Endodermal cell (in vitro differentiated cells): ENCODE data around the gene AOPEP. TPM values are rescaled to one million over a fixed set of nuclear protein-coding genes. Genes with fewer than 3 reads are reported as not detected.
A peak's percentile ranks its signal among the peaks of the same experiment; 100 is the strongest.

Experiments used
- DNase-seq: peaks from one replicate; pipeline ENCODE4 v3.0.0-alpha.2; 2017
- H3K27ac ChIP-seq: 2 replicates; pipeline ENCODE4 v1.5.1; 2013; ENCODE audit warnings: mild to moderate bottlenecking, low read depth, low read length, moderate library complexity
- H3K27me3 ChIP-seq: 2 replicates; pipeline ENCODE4 v1.6.1; 2013; ENCODE audit warnings: mild to moderate bottlenecking, low read length, moderate library complexity; ENCODE audit not compliant: insufficient read depth, control insufficient read depth, poor library complexity, severe bottlenecking
- H3K36me3 ChIP-seq: 2 replicates; pipeline ENCODE4 v1.7.0; 2013; ENCODE audit warnings: mild to moderate bottlenecking, low read length, moderate library complexity; ENCODE audit not compliant: control insufficient read depth, insufficient read depth
- H3K4me1 ChIP-seq: one replicate; pipeline ENCODE4 v1.7.0; 2013; ENCODE audit warnings: low read length; ENCODE audit not compliant: control insufficient read depth, insufficient read depth
- H3K4me3 ChIP-seq: 2 replicates; pipeline ENCODE4 v1.5.1; 2013; ENCODE audit warnings: mild to moderate bottlenecking, low read length, moderate library complexity
- H3K9ac ChIP-seq: 2 replicates; pipeline ENCODE4 v1.6.1; 2013; ENCODE audit warnings: mild to moderate bottlenecking, low read length, moderate library complexity; ENCODE audit not compliant: poor library complexity, severe bottlenecking; ENCODE audit errors: extremely low read depth
- H3K9me3 ChIP-seq: 2 replicates; pipeline ENCODE4 v1.6.1; 2013; ENCODE audit warnings: mild to moderate bottlenecking, low read length, moderate library complexity; ENCODE audit not compliant: control insufficient read depth
- H3K27ac Mint-ChIP-seq: 2 replicates; pipeline ENCODE4 v1.8.0; 2020; ENCODE audit warnings: mixed read lengths
- H3K27me3 Mint-ChIP-seq: 2 replicates; pipeline ENCODE4 v1.8.0; 2021; ENCODE audit warnings: mild to moderate bottlenecking, mixed read lengths; ENCODE audit not compliant: insufficient read depth
- H3K36me3 Mint-ChIP-seq: 2 replicates; pipeline ENCODE4 v1.8.0; 2020; ENCODE audit warnings: low read depth, mixed read lengths
- H3K4me1 Mint-ChIP-seq: 2 replicates; pipeline ENCODE4 v1.8.0; 2020; ENCODE audit warnings: mixed read lengths
- H3K4me3 Mint-ChIP-seq: 2 replicates; pipeline ENCODE4 v1.8.0; 2020; ENCODE audit warnings: mild to moderate bottlenecking, moderate library complexity, mixed read lengths
- H3K9me3 Mint-ChIP-seq: 2 replicates; pipeline ENCODE4 v1.8.0; 2020; ENCODE audit warnings: mild to moderate bottlenecking, mixed read lengths
- WGBS, 2 experiments: methylation state at CpG; one replicate each; pipeline versions ENCODE4 v1.1.5 to v1.1.7; 2013; ENCODE audit warnings: missing lambda C conversion rate in 2 of 2, mixed read lengths in 1 of 2; ENCODE audit not compliant: insufficient coverage in 1 of 2, insufficient read length in 1 of 2; 5-methylcytosine and 5-hydroxymethylcytosine counted together
- total RNA-seq, 2 donors: library from RNA; stranded (reverse); fragmentation: NEBNext Ultra II Directional in 1 of 2; extraction: Animal tissue kit (Norgen Biotek cat#: 25700) in 1 of 2; gene quantifications; 2 replicates in 1 of 2; 3 replicates in 1 of 2; pipeline ENCODE4 v1.2.1, GENCODE V29; 2021
- TF ChIP-seq, protein P1 (sequence below): fragments of 200-600 bp; sonication (generic); conservative IDR thresholded peaks from 2 replicates; pipeline ENCODE4 v1.5.0; 2021; ENCODE audit warnings: antibody characterized with exemption, mild to moderate bottlenecking

The AOPEP gene
- total RNA-seq, 2 donors from 2014 or later = 23.4 to 33.7 TPM

DNA sequence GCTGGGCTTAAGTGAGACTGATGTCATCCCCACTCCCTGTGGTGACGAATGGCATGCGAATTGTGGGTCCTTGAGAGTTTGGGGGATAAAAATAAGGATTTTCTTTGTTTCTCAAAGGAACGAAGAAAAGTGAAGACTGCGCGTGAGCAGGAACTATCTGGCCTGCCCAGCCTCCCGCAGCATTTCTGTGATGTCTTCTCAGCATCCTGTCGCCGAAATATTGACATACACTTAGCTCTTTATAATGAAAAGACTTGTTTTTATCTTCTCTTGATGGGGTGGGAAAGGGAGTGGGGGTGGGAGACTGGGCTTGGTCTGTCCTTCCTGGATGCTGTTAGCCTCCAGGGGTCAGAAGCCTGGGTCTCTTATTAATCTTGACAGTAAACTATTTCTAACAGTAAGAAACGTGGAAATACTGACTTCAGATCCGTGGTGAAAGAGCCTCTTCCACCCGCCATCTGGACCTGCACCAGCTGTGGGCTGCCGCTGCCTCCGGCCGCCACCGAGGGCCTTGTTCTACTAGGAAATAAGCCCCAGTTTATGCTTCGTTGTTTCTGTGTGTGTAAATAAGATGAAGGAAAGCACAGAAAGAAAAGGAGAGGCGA lies 351.4 kb downstream of the AOPEP start:
- H3K4me1 ChIP-seq = peaks cover 20% of the 10 kb centered on the region
- H3K36me3 ChIP-seq = peaks cover 24% of the 10 kb centered on the region
- H3K9ac ChIP-seq = no peak overlapping the region
- H3K4me3 Mint-ChIP-seq = no peak overlapping the region
- H3K4me1 Mint-ChIP-seq = peaks cover 35% of the 10 kb centered on the region
- no peaks in the 10 kb centered on the region for H3K27me3 ChIP-seq
- no peaks in the 10 kb centered on the region for H3K9me3 Mint-ChIP-seq
- H3K9me3 ChIP-seq = no peaks in the 10 kb centered on the region
- H3K27ac Mint-ChIP-seq = peak overlapping the region; percentile 33
- peak overlapping the region; percentile 54 for H3K27ac ChIP-seq
- TF ChIP-seq, protein P1, sequence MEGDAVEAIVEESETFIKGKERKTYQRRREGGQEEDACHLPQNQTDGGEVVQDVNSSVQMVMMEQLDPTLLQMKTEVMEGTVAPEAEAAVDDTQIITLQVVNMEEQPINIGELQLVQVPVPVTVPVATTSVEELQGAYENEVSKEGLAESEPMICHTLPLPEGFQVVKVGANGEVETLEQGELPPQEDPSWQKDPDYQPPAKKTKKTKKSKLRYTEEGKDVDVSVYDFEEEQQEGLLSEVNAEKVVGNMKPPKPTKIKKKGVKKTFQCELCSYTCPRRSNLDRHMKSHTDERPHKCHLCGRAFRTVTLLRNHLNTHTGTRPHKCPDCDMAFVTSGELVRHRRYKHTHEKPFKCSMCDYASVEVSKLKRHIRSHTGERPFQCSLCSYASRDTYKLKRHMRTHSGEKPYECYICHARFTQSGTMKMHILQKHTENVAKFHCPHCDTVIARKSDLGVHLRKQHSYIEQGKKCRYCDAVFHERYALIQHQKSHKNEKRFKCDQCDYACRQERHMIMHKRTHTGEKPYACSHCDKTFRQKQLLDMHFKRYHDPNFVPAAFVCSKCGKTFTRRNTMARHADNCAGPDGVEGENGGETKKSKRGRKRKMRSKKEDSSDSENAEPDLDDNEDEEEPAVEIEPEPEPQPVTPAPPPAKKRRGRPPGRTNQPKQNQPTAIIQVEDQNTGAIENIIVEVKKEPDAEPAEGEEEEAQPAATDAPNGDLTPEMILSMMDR = no peak
- 91 to 94% methylated on average over 9 to 16 of the region's 17 CpGs for WGBS, 2 experiments
- no peak overlapping the region for H3K4me3 ChIP-seq
- no peak for DNase-seq
- no peaks in the 10 kb centered on the region for H3K27me3 Mint-ChIP-seq
- peaks cover 26% of the 10 kb centered on the region for H3K36me3 Mint-ChIP-seq

DNA sequence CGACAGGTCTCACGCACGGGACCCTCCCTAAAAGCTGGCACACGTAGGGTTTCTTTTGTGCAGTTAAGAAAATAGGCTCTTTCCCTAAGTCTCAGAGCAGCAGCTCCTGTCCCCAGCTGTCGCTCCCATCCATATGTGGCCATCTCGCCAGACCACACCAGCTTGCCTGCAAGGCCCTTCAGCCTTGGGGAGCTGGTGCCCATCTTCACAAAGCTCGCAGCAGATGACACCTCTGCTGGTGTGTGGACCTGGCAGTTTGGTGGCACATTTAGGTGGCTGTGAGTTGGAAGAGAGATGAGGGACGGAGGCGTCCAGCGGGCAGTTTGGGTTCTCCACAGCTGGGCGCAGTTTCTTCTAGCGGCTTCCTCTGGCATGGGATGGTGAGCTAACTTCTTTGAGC lies 352.0 kb downstream of the AOPEP start:
- H3K27ac Mint-ChIP-seq = peak overlapping the region; percentile 60
- peaks cover 28% of the 10 kb centered on the region for H3K36me3 Mint-ChIP-seq
- TF ChIP-seq, protein P1 = no peak
- H3K4me1 Mint-ChIP-seq = peaks cover 35% of the 10 kb centered on the region
- Histone ChIP-seq H3K4me3 (no peak overlapping the region), H3K4me1 (peaks cover 20% of the 10 kb centered on the region), H3K9ac (no peak overlapping the region), H3K27ac (peak overlapping the region; percentile 54), H3K36me3 (peaks cover 30% of the 10 kb centered on the region), H3K27me3 (no peaks in the 10 kb centered on the region), H3K9me3 (no peaks in the 10 kb centered on the region)
- WGBS, 2 experiments = 93% methylated on average over 7 to 12 of the region's 12 CpGs
- no peaks in the 10 kb centered on the region for H3K9me3 Mint-ChIP-seq
- no peaks in the 10 kb centered on the region for H3K27me3 Mint-ChIP-seq
- no peak for DNase-seq
- no peak overlapping the region for H3K4me3 Mint-ChIP-seq

DNA sequence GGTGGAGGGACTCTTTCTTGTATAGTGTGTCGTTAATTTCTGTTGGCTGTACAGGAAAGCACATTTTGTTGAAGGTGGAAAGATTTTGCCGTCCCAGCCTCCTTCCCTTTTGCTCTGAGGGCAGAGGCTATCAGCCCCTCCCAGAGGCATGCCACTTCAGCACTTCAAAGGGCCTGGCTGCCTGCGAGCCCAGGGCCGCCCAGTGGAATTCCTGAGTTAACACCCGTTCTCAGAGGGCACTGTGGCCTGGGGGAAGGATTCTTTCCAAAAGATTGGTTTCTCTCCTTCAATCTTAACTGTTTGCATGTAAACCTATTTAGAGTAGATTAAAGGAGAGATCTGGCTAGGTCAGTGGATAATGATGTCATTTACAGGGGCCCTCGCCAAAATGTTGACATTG lies 352.4 kb downstream of the AOPEP start:
- Histone ChIP-seq H3K27ac (no peak overlapping the region), H3K27me3 (no peaks in the 10 kb centered on the region), H3K9ac (no peak overlapping the region), H3K4me3 (no peak overlapping the region), H3K9me3 (no peaks in the 10 kb centered on the region), H3K36me3 (peaks cover 34% of the 10 kb centered on the region), H3K4me1 (peaks cover 20% of the 10 kb centered on the region)
- DNase-seq = peak; percentile 83
- Mint-ChIP-seq H3K9me3 (no peaks in the 10 kb centered on the region), H3K4me1 (peaks cover 35% of the 10 kb centered on the region), H3K27ac (peak overlapping the region; percentile 60), H3K4me3 (no peak overlapping the region), H3K36me3 (peaks cover 28% of the 10 kb centered on the region), H3K27me3 (no peaks in the 10 kb centered on the region)
- TF ChIP-seq, protein P1 = peak; percentile 23
- 59 to 66% methylated on average over 5 to 6 of the region's 6 CpGs for WGBS, 2 experiments
